ENCODE data around the gene PPP1R1A. TPM values are rescaled to one million over a fixed set of nuclear protein-coding genes. Genes with fewer than 3 reads are reported as not detected.

Gene PPP1R1A
- polyA plus RNA-seq, 6 donors from 2014 or later, result not detected

DNA sequence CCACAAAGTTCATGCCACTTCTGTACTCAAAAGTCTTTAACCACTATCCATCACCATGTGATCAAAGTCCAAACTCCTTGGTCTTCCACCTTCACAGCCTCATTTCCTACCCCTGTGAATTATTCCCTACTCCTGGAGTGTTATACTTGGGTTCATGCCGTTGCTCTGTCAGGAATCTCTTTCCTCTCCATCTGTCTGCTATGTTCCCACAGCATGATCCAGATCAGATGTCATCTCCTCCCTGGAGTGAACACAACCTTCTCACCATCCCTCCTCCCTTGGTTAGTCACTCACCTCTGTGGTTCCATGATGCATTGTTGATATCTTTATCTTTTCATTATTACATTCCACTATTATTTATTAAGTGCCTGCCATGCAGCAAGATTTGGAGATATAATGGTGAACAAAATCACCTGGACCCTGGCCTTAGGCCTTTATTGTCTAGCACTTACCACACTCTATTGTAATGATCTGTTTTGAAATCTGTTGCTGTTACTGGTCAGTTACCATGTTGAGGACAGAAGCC lies 23.8 kb upstream of the PPP1R1A start:
- H3K36me3 Mint-ChIP-seq, result no peaks in the 10 kb centered on the region
- DNase-seq (no peak), ATAC-seq (ENCODE audit: low read depth in 2 of 2) (no peak)
- H3K4me1 Mint-ChIP-seq, result peaks cover 8 to 10% (median 9%) of the 10 kb centered on the region in 3 donors
- H3K27ac Mint-ChIP-seq, result no peak overlapping the region
- H3K27me3 Mint-ChIP-seq, result peaks cover 45 to 65% (median 59%) of the 10 kb centered on the region in 3 donors
- H3K9me3 Mint-ChIP-seq, result no peaks in the 10 kb centered on the region
- no peak overlapping the region for H3K4me3 Mint-ChIP-seq

- Mint-ChIP-seq H3K4me1 (peaks cover 3 to 5% (median 3%) of the 10 kb centered on the region in 3 donors), H3K36me3 (no peaks in the 10 kb centered on the region), H3K4me3 (no peak overlapping the region), H3K27ac (no peak overlapping the region), H3K9me3 (no peaks in the 10 kb centered on the region), H3K27me3 (peaks cover 44 to 63% (median 59%) of the 10 kb centered on the region in 3 donors)
- no peak for DNase-seq
- no peak for ATAC-seq (ENCODE audit: low read depth in 2 of 2)
These were observed 23.3 kb upstream of the PPP1R1A start for GRCh38 chr12:54611715-54612149.

GRCh38 chr12:54608769-54609168 lies 20.3 kb upstream of the PPP1R1A start:
- Mint-ChIP-seq H3K4me1 (no peaks in the 10 kb centered on the region), H3K27ac (no peak overlapping the region), H3K4me3 (no peak overlapping the region), H3K27me3 (peaks cover 35 to 38% (median 36%) of the 10 kb centered on the region in 3 donors), H3K9me3 (no peaks in the 10 kb centered on the region), H3K36me3 (no peaks in the 10 kb centered on the region)
- no peak for ATAC-seq (ENCODE audit: low read depth in 2 of 2)
- no peak for DNase-seq

DNA sequence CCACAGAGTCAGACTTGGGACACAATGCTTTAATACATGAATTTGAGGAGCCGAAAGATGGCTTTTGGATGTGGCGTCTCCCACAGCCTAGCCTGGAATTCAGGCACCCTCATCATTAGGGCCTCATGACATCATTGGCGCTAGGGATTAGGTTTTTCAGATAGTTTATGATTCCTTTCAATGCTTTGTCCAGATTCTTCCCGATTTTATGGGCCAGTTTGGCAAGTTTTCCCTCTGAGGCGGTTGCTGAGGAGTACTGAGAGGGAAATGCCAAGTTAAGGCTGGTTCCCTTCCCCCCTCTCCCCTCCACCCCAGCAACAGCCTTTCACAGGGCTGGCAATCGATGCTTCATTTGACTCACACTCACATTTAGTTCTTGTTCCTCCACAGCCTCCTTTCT lies 19.7 kb upstream of the PPP1R1A start:
- peaks cover 35 to 38% (median 36%) of the 10 kb centered on the region in 3 donors for H3K27me3 Mint-ChIP-seq
- no peaks in the 10 kb centered on the region for H3K9me3 Mint-ChIP-seq
- peaks cover 0 to 2% (median 2%) of the 10 kb centered on the region in 3 donors for H3K4me1 Mint-ChIP-seq
- no peak overlapping the region for H3K27ac Mint-ChIP-seq
- DNase-seq, result no peak
- ATAC-seq (ENCODE audit: low read depth in 2 of 2), result no peak
- peak overlapping the region in 1 of 8 donors; percentile 31 for H3K4me3 Mint-ChIP-seq
- no peaks in the 10 kb centered on the region for H3K36me3 Mint-ChIP-seq

DNA sequence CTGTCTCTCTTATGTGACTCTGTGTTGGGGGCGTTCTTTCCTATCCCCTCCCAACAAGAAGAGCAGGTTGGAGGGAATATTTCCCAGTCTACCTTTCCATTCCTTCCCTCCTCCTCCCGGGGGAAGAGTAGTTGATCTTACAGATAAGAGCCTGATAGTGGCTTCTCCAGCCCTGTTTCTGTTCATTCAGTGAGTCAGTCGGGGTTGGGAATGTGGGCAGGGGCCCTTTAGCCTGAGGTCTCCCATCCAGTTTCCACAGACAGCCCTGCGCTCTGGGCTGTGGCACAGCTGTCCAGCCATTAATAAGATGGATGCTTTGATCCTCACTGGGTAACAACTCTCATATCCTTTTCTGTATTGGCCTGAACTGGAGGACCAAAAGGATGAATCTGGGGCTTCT lies 18.1 kb upstream of the PPP1R1A start:
- DNase-seq, result no peak
- H3K27me3 Mint-ChIP-seq, result peaks cover 26 to 30% (median 27%) of the 10 kb centered on the region in 3 donors
- peak overlapping the region in 1 of 8 donors; percentile 65 for H3K4me3 Mint-ChIP-seq
- H3K4me1 Mint-ChIP-seq, result peaks cover 0 to 4% (median 2%) of the 10 kb centered on the region in 3 donors
- no peaks in the 10 kb centered on the region for H3K9me3 Mint-ChIP-seq
- no peaks in the 10 kb centered on the region for H3K36me3 Mint-ChIP-seq
- no peak for ATAC-seq (ENCODE audit: low read depth in 2 of 2)
- H3K27ac Mint-ChIP-seq, result peak overlapping the region in 1 of 6 donors; percentile 33

DNA sequence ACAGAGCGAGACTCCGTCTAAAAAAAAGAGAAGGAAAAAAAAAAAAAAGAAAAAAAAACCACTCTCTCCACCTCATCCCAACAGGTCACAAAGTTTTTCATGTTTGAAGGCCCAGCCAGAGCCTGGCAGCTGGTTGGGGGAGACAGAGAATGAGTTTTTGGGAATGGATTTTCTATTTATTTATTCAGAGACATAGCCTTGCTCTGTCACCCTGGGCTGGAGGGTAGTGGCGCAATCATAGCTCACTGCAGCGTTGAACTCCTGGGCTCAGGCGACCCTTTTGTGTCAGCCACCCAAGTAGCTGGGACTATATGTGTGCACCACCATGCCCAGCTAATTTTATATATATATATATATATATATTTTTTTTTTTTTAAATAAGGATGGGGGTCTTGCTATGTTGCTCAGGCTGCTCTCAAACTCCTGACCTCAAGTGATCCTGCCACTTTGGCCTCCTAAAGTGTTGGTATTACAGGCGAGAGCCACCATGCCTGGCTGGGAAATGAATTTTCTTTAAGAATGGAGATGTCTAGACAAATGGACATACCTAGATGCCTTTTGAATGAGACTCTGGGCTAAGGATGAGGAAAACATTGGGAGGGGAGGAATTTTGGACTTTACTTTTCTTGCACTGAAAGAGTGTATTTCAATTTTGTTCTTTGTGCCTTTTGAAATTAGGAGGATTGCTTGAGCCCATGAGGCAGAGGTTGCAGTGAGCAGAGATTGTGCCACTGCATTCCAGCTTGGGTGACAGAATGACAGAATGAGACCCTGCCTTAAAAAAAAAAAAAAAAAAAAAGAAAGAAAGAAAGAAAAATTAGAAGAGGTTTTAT lies 16.9 kb upstream of the PPP1R1A start:
- Mint-ChIP-seq H3K27ac (peak overlapping the region in 1 of 6 donors; percentile 15), H3K9me3 (no peaks in the 10 kb centered on the region), H3K4me1 (peaks cover 0 to 4% (median 2%) of the 10 kb centered on the region in 3 donors), H3K27me3 (peaks cover 26 to 30% (median 27%) of the 10 kb centered on the region in 3 donors), H3K4me3 (no peak overlapping the region), H3K36me3 (no peaks in the 10 kb centered on the region)
- ATAC-seq (ENCODE audit: low read depth in 2 of 2), result no peak
- DNase-seq, result no peak

DNA sequence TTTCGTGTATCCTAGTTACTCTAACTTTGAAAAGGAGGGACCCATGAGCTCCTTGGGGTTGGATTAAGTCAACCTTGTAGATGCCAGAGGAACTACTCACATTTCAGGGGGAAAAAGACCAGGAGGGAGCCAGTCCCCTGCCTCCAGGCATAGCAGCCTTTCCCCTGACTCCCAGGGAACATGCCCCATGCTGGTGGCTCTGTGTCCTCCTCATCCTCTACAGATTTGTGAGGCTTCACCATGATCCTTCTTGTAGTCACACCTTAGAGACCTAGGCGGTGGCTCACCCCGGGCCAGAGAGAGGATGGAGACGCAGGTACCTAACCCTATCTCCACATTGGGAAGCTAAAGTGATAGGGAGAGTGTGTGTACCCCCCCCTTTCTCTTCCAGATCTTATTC lies 16.0 kb upstream of the PPP1R1A start:
- no peaks in the 10 kb centered on the region for H3K36me3 Mint-ChIP-seq
- ATAC-seq (ENCODE audit: low read depth in 2 of 2) (no peak), DNase-seq (no peak)
- no peak overlapping the region for H3K4me3 Mint-ChIP-seq
- H3K27ac Mint-ChIP-seq, result no peak overlapping the region
- peaks cover 22 to 29% (median 27%) of the 10 kb centered on the region in 3 donors for H3K27me3 Mint-ChIP-seq
- H3K4me1 Mint-ChIP-seq, result peaks cover 0 to 4% (median 2%) of the 10 kb centered on the region in 3 donors
- H3K9me3 Mint-ChIP-seq, result no peaks in the 10 kb centered on the region

GRCh38 chr12:54603872-54604271 lies 15.4 kb upstream of the PPP1R1A start:
- Mint-ChIP-seq H3K36me3 (no peaks in the 10 kb centered on the region), H3K27ac (no peak overlapping the region), H3K4me1 (peaks cover 0 to 4% (median 2%) of the 10 kb centered on the region in 3 donors), H3K9me3 (no peaks in the 10 kb centered on the region), H3K27me3 (peaks cover 28 to 35% (median 31%) of the 10 kb centered on the region in 3 donors), H3K4me3 (no peak overlapping the region)
- DNase-seq (no peak), ATAC-seq (ENCODE audit: low read depth in 2 of 2) (no peak)

- Mint-ChIP-seq H3K4me1 (peaks cover 0 to 4% (median 2%) of the 10 kb centered on the region in 3 donors), H3K36me3 (no peaks in the 10 kb centered on the region), H3K4me3 (no peak overlapping the region), H3K9me3 (no peaks in the 10 kb centered on the region), H3K27me3 (peaks cover 25 to 34% (median 30%) of the 10 kb centered on the region in 3 donors), H3K27ac (no peak overlapping the region)
- peak; percentile 47 for DNase-seq
- peak; percentile 93 to 95 for ATAC-seq (ENCODE audit: low read depth in 2 of 2)
These were observed 14.8 kb upstream of the PPP1R1A start for GRCh38 chr12:54603173-54603814.

DNA sequence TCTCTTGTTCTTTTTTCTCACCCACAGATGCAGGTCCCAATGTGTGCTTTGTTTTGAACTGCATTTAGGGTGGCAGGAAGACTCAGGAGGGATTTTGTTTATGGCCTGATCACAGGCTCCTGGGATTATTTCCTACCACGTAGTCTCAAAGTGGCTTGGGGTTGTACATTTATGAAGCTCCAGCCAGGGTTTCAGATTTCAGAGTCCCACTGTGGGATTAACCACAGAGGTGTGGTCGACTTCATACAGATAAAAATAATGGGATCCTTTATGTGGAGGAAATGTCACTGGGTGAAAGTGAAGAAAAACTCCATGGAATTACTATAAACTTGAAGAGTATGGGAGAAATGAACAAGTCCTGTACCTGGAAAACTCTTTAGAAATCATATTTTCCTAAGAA lies 14.2 kb upstream of the PPP1R1A start:
- H3K27ac Mint-ChIP-seq, result no peak overlapping the region
- no peaks in the 10 kb centered on the region for H3K36me3 Mint-ChIP-seq
- H3K9me3 Mint-ChIP-seq, result no peaks in the 10 kb centered on the region
- ATAC-seq (ENCODE audit: low read depth in 2 of 2) (no peak), DNase-seq (no peak)
- H3K4me1 Mint-ChIP-seq, result peaks cover 0 to 4% (median 2%) of the 10 kb centered on the region in 3 donors
- peaks cover 19 to 29% (median 28%) of the 10 kb centered on the region in 3 donors for H3K27me3 Mint-ChIP-seq
- no peak overlapping the region for H3K4me3 Mint-ChIP-seq

GRCh38 chr12:54601841-54602240 lies 13.4 kb upstream of the PPP1R1A start:
- ATAC-seq (ENCODE audit: low read depth in 2 of 2) (no peak), DNase-seq (no peak)
- Mint-ChIP-seq H3K27ac (no peak overlapping the region), H3K27me3 (peaks cover 16 to 29% (median 27%) of the 10 kb centered on the region in 3 donors), H3K36me3 (no peaks in the 10 kb centered on the region), H3K4me1 (peaks cover 0 to 4% (median 2%) of the 10 kb centered on the region in 3 donors), H3K9me3 (no peaks in the 10 kb centered on the region), H3K4me3 (no peak overlapping the region)

DNA sequence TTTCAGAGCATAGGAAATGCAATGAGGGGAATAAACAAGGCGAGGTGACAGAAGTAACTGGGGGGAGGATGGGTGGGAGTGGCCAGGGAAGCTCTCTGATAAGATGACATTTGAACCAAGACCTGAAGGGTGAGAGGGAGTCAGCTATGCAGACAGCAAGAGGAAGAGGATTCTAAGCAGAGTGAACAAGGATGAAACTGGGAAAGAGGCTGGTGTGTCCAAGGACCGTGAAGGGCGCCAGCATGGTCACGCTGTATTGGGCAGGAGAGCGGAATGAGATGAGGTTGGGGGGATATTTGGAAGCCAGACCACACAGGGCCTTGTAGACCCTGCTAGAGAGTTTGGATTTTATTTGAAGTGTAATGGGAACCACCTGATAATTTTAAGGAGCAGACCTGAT lies 10.5 kb upstream of the PPP1R1A start:
- H3K27me3 Mint-ChIP-seq, result peaks cover 29 to 49% (median 30%) of the 10 kb centered on the region in 3 donors
- no peak overlapping the region for H3K4me3 Mint-ChIP-seq
- H3K9me3 Mint-ChIP-seq, result no peaks in the 10 kb centered on the region
- peaks cover 0 to 4% (median 2%) of the 10 kb centered on the region in 3 donors for H3K4me1 Mint-ChIP-seq
- ATAC-seq (ENCODE audit: low read depth in 2 of 2) (no peak), DNase-seq (no peak)
- H3K36me3 Mint-ChIP-seq, result no peaks in the 10 kb centered on the region
- no peak overlapping the region for H3K27ac Mint-ChIP-seq

DNA sequence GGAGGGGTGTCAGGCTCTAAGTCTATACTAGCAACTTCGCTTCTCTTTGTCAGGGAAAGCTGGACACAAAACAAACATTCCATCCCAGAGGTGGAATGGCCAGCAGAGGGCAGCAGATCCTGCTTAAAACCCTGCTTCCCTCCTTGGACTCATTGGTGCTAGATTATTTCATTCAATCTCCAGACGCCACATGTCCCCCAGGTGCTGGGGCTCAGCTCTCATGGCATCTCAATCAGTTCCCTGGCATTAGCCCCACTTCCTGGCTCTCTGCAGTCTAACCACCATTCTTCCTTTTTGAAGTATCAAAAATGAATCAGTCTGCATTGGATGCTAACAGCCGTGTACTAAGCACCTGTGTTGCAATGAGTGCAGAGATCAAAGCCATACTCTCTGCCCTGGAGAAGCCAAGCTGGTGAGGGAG lies 8.1 kb upstream of the PPP1R1A start:
- H3K9me3 Mint-ChIP-seq, result no peaks in the 10 kb centered on the region
- ATAC-seq (ENCODE audit: low read depth in 2 of 2) (peak; percentile 21 to 37), DNase-seq (no peak)
- peak overlapping the region in 1 of 8 donors; percentile 44 for H3K4me3 Mint-ChIP-seq
- H3K27me3 Mint-ChIP-seq, result peaks cover 27 to 59% (median 38%) of the 10 kb centered on the region in 3 donors
- H3K4me1 Mint-ChIP-seq, result no peaks in the 10 kb centered on the region
- H3K36me3 Mint-ChIP-seq, result no peaks in the 10 kb centered on the region
- no peak overlapping the region for H3K27ac Mint-ChIP-seq

All from naive B cell (primary cell).